Measurements from ENCODE around the gene MSI2. TPM values are rescaled to one million over a fixed set of nuclear protein-coding genes. Genes with fewer than 3 reads are reported as not detected.

The MSI2 gene
- total RNA-seq, 3 donors from 2014 or later: 13.4 to 89.1 (median 71.1) TPM

GRCh38 chr17:57648720-57649119, 392.4 kb downstream of the MSI2 start:
- Histone ChIP-seq H3K27me3 (no peaks in the 10 kb centered on the region), H3K9me3 (no peaks in the 10 kb centered on the region), H3K4me3 (no peak overlapping the region), H3K36me3 (no peaks in the 10 kb centered on the region), H3K27ac (no peak overlapping the region), H3K4me1 (no peaks in the 10 kb centered on the region)
- intact Hi-C loops (cut with DNase I; ENCODE audit: low total_unique reads): no loop called here
- TF ChIP-seq POLR2AphosphoS5 (IDR thresholded peaks at IDR 0.05): no peak
- DNase-seq (ENCODE audit: low spot score in 2 of 2): no peak

- Histone ChIP-seq H3K27me3 (no peaks in the 10 kb centered on the region), H3K4me3 (no peak overlapping the region), H3K9me3 (no peaks in the 10 kb centered on the region), H3K4me1 (no peaks in the 10 kb centered on the region), H3K36me3 (no peaks in the 10 kb centered on the region), H3K27ac (no peak overlapping the region)
- TF ChIP-seq POLR2AphosphoS5 (IDR thresholded peaks at IDR 0.05) (no peak), POLR2A (IDR thresholded peaks at IDR 0.05) (no peak), CTCF (IDR thresholded peaks at IDR 0.05) (no peak)
- intact Hi-C loops (cut with DNase I; ENCODE audit: low total_unique reads): no loop called here
- no peak for DNase-seq (ENCODE audit: low spot score in 2 of 2)
These were observed 392.9 kb downstream of the MSI2 start for GRCh38 chr17:57649191-57649590.

GRCh38 chr17:57649731-57650484, 393.6 kb downstream of the MSI2 start:
- Histone ChIP-seq H3K9me3 (no peaks in the 10 kb centered on the region), H3K27me3 (no peaks in the 10 kb centered on the region), H3K36me3 (no peaks in the 10 kb centered on the region), H3K4me1 (no peaks in the 10 kb centered on the region), H3K4me3 (no peak overlapping the region), H3K27ac (no peak overlapping the region)
- DNase-seq (ENCODE audit: low spot score in 2 of 2): no peak
- TF ChIP-seq CTCF (IDR thresholded peaks at IDR 0.05) (no peak), POLR2AphosphoS5 (IDR thresholded peaks at IDR 0.05) (no peak), POLR2A (IDR thresholded peaks at IDR 0.05) (no peak)
- intact Hi-C loops (cut with DNase I; ENCODE audit: low total_unique reads): no loop called here

- intact Hi-C loops (cut with DNase I; ENCODE audit: low total_unique reads): no loop called here
- no peak for DNase-seq (ENCODE audit: low spot score in 2 of 2)
These were observed 394.2 kb downstream of the MSI2 start for GRCh38 chr17:57650548-57650947.

GRCh38 chr17:57651451-57651850, 395.1 kb downstream of the MSI2 start:
- Histone ChIP-seq H3K4me3 (no peak overlapping the region), H3K4me1 (no peaks in the 10 kb centered on the region), H3K27me3 (no peaks in the 10 kb centered on the region), H3K27ac (no peak overlapping the region), H3K36me3 (no peaks in the 10 kb centered on the region), H3K9me3 (no peaks in the 10 kb centered on the region)
- intact Hi-C loops (cut with DNase I; ENCODE audit: low total_unique reads): no loop called here
- DNase-seq (ENCODE audit: low spot score in 2 of 2): no peak
- TF ChIP-seq POLR2A (IDR thresholded peaks at IDR 0.05): no peak
- no peak for TF ChIP-seq CTCF (IDR thresholded peaks at IDR 0.05)
- TF ChIP-seq POLR2AphosphoS5 (IDR thresholded peaks at IDR 0.05): no peak

More at GRCh38 chr17:57650548-57650947, 394.2 kb downstream of the MSI2 start:
- Histone ChIP-seq H3K4me3 (no peak overlapping the region), H3K36me3 (no peaks in the 10 kb centered on the region), H3K9me3 (no peaks in the 10 kb centered on the region), H3K27me3 (no peaks in the 10 kb centered on the region), H3K27ac (no peak overlapping the region), H3K4me1 (no peaks in the 10 kb centered on the region)
- TF ChIP-seq CTCF (IDR thresholded peaks at IDR 0.05) (no peak), POLR2A (IDR thresholded peaks at IDR 0.05) (no peak), POLR2AphosphoS5 (IDR thresholded peaks at IDR 0.05) (no peak)
